Measurements from ENCODE around the gene PACRG. TPM values are rescaled to one million over a fixed set of nuclear protein-coding genes. Genes with fewer than 3 reads are reported as not detected.
A peak's percentile ranks its signal among the peaks of the same experiment; 100 is the strongest.

The PACRG gene
- total RNA-seq, 1 donor from 2014 or later = 0.17 TPM

GRCh38 chr6:163323274-163323673 lies 595.5 kb downstream of the PACRG start:
- DNase-seq = no peak

- DNase-seq = no peak
These were observed 595.9 kb downstream of the PACRG start for GRCh38 chr6:163323705-163324104.

- no peak for DNase-seq
These were observed 596.5 kb downstream of the PACRG start for GRCh38 chr6:163324326-163324687.

- no peak for DNase-seq
These were observed 597.1 kb downstream of the PACRG start for GRCh38 chr6:163324688-163325389.

GRCh38 chr6:163325390-163325784 lies 597.6 kb downstream of the PACRG start:
- no peak for DNase-seq

- no peak for DNase-seq
These were observed 599.5 kb downstream of the PACRG start for GRCh38 chr6:163327165-163327880.

GRCh38 chr6:163327921-163328320 lies 600.1 kb downstream of the PACRG start:
- DNase-seq = no peak

- no peak for DNase-seq
These were observed 600.6 kb downstream of the PACRG start for GRCh38 chr6:163328411-163328810.

GRCh38 chr6:163329991-163330390 lies 602.2 kb downstream of the PACRG start:
- peak; percentile 44 for DNase-seq

- DNase-seq = no peak
These were observed 603.5 kb downstream of the PACRG start for GRCh38 chr6:163331245-163331644.

GRCh38 chr6:163332575-163332974 lies 604.8 kb downstream of the PACRG start:
- no peak for DNase-seq

GRCh38 chr6:163333038-163333437 lies 605.3 kb downstream of the PACRG start:
- DNase-seq = no peak

- no peak for DNase-seq
These were observed 606.2 kb downstream of the PACRG start for GRCh38 chr6:163333701-163334663.

GRCh38 chr6:163335056-163335455 lies 607.3 kb downstream of the PACRG start:
- no peak for DNase-seq

GRCh38 chr6:163335671-163336545 lies 608.1 kb downstream of the PACRG start:
- peak; percentile 90 for DNase-seq

GRCh38 chr6:163336961-163337360 lies 609.2 kb downstream of the PACRG start:
- DNase-seq = no peak

- no peak for DNase-seq
These were observed 610.2 kb downstream of the PACRG start for GRCh38 chr6:163337958-163338357.

GRCh38 chr6:163338671-163339405 lies 611.1 kb downstream of the PACRG start:
- DNase-seq = peak; percentile 58

- DNase-seq = no peak
These were observed 611.7 kb downstream of the PACRG start for GRCh38 chr6:163339466-163339865.

- DNase-seq = no peak
These were observed 612.6 kb downstream of the PACRG start for GRCh38 chr6:163340201-163340887.

All from dermis blood vessel endothelial cell (primary cell).